Large intestine (tissue), 3 donors: ENCODE measurements around the gene OPRM1. TPM values are rescaled to one million over a fixed set of nuclear protein-coding genes. Genes with fewer than 3 reads are reported as not detected.

Experiments used
- DNase-seq, 2 donors: peaks; one replicate each; pipeline versions ENCODE4 v3.0.0 to v3.0.0-alpha.2; 2013
- H3K27ac ChIP-seq: one replicate; pipeline ENCODE4 v1.5.1; 2013; ENCODE audit warnings: low read length
- H3K27me3 ChIP-seq: 2 replicates; pipeline ENCODE4 v1.6.1; 2013; ENCODE audit warnings: low read length; ENCODE audit not compliant: control insufficient read depth, insufficient read depth
- H3K36me3 ChIP-seq: 2 replicates; pipeline ENCODE4 v1.6.1; 2013; ENCODE audit warnings: low read length; ENCODE audit not compliant: control insufficient read depth, insufficient read depth
- H3K4me1 ChIP-seq: one replicate; pipeline ENCODE4 v1.6.1; 2013; ENCODE audit warnings: low read length; ENCODE audit not compliant: control insufficient read depth, insufficient read depth
- H3K4me3 ChIP-seq: one replicate; pipeline ENCODE4 v1.5.1; 2013; ENCODE audit warnings: low read length
- H3K9me3 ChIP-seq: one replicate; pipeline ENCODE4 v1.6.1; 2013; ENCODE audit warnings: mild to moderate bottlenecking, low read depth, low read length, moderate library complexity; ENCODE audit not compliant: control insufficient read depth
- WGBS: methylation state at CpG from one replicate; pipeline ENCODE4 v1.1.5; 2013; ENCODE audit warnings: low lambda C conversion rate; ENCODE audit not compliant: insufficient coverage; 5-methylcytosine and 5-hydroxymethylcytosine counted together
- polyA plus RNA-seq: library from polyadenylated mRNA; unstranded; fragments of 120-200 nt; gene quantifications from one replicate; pipeline ENCODE4 v1.2.1, GENCODE V29; 2013

OPRM1 gene
- polyA plus RNA-seq, 1 donor: 0.67 TPM

GRCh38 chr6:154030646-154031045 lies 8.4 kb upstream of the OPRM1 start:
- WGBS: 70% methylated on average over 2 of the region's 2 CpGs

GRCh38 chr6:154041001-154041400 lies 2.0 kb downstream of the OPRM1 start:
- H3K4me1 ChIP-seq: no peaks in the 10 kb centered on the region
- DNase-seq: no peak
- WGBS: 100% methylated on average over 1 of the region's 2 CpGs
- peaks cover 12% of the 10 kb centered on the region for H3K27me3 ChIP-seq
- no peak overlapping the region for H3K27ac ChIP-seq
- H3K9me3 ChIP-seq: no peaks in the 10 kb centered on the region
- no peak overlapping the region for H3K4me3 ChIP-seq
- no peaks in the 10 kb centered on the region for H3K36me3 ChIP-seq

More at GRCh38 chr6:154030646-154031045, 8.4 kb upstream of the OPRM1 start:
- no peak for DNase-seq
- Histone ChIP-seq H3K9me3 (no peaks in the 10 kb centered on the region), H3K4me3 (no peak overlapping the region), H3K4me1 (no peaks in the 10 kb centered on the region), H3K36me3 (no peaks in the 10 kb centered on the region), H3K27ac (no peak overlapping the region), H3K27me3 (no peaks in the 10 kb centered on the region)

GRCh38 chr6:154053141-154053540 lies 14.1 kb downstream of the OPRM1 start:
- DNase-seq: no peak
- H3K4me3 ChIP-seq: no peak overlapping the region
- no peaks in the 10 kb centered on the region for H3K27me3 ChIP-seq
- H3K9me3 ChIP-seq: no peaks in the 10 kb centered on the region
- WGBS: no CpG with 5 or more reads among the region's 1 CpG
- no peaks in the 10 kb centered on the region for H3K36me3 ChIP-seq
- no peaks in the 10 kb centered on the region for H3K4me1 ChIP-seq
- no peak overlapping the region for H3K27ac ChIP-seq

- WGBS: no CpG with 5 or more reads among the region's 5 CpGs
- H3K27ac ChIP-seq: no peak overlapping the region
- no peaks in the 10 kb centered on the region for H3K9me3 ChIP-seq
- H3K36me3 ChIP-seq: no peaks in the 10 kb centered on the region
- H3K4me1 ChIP-seq: no peaks in the 10 kb centered on the region
- no peak for DNase-seq
- H3K27me3 ChIP-seq: no peaks in the 10 kb centered on the region
- no peak overlapping the region for H3K4me3 ChIP-seq
Measured at GRCh38 chr6:154056536-154056935, 17.5 kb downstream of the OPRM1 start.

GRCh38 chr6:154057098-154057497 lies 18.1 kb downstream of the OPRM1 start:
- Histone ChIP-seq H3K36me3 (no peaks in the 10 kb centered on the region), H3K27ac (no peak overlapping the region), H3K27me3 (no peaks in the 10 kb centered on the region), H3K4me3 (no peak overlapping the region), H3K9me3 (no peaks in the 10 kb centered on the region), H3K4me1 (no peaks in the 10 kb centered on the region)
- DNase-seq: no peak
- WGBS: no CpG with 5 or more reads among the region's 1 CpG

- Histone ChIP-seq H3K27me3 (no peaks in the 10 kb centered on the region), H3K4me1 (no peaks in the 10 kb centered on the region), H3K36me3 (no peaks in the 10 kb centered on the region), H3K27ac (no peak overlapping the region), H3K9me3 (no peaks in the 10 kb centered on the region), H3K4me3 (no peak overlapping the region)
- no peak for DNase-seq
- no CpG with 5 or more reads among the region's 4 CpGs for WGBS
Measured at GRCh38 chr6:154058963-154059680, 20.1 kb downstream of the OPRM1 start.

- no peaks in the 10 kb centered on the region for H3K27me3 ChIP-seq
Measured at GRCh38 chr6:154060076-154060475, 21.0 kb downstream of the OPRM1 start.

GRCh38 chr6:154070041-154070440 lies 31.0 kb downstream of the OPRM1 start:
- Histone ChIP-seq H3K4me1 (no peaks in the 10 kb centered on the region), H3K27ac (no peak overlapping the region), H3K4me3 (no peak overlapping the region), H3K9me3 (no peaks in the 10 kb centered on the region), H3K36me3 (no peaks in the 10 kb centered on the region), H3K27me3 (no peaks in the 10 kb centered on the region)
- no peak for DNase-seq
- WGBS: no CpG with 5 or more reads among the region's 2 CpGs

More at GRCh38 chr6:154060076-154060475, 21.0 kb downstream of the OPRM1 start:
- Histone ChIP-seq H3K9me3 (no peaks in the 10 kb centered on the region), H3K4me3 (no peak overlapping the region), H3K36me3 (no peaks in the 10 kb centered on the region), H3K27ac (no peak overlapping the region), H3K4me1 (no peaks in the 10 kb centered on the region)
- no peak for DNase-seq
- 60% methylated on average over 1 of the region's 3 CpGs for WGBS

GRCh38 chr6:154070657-154071056 lies 31.6 kb downstream of the OPRM1 start:
- Histone ChIP-seq H3K9me3 (no peaks in the 10 kb centered on the region), H3K4me3 (no peak overlapping the region), H3K27me3 (no peaks in the 10 kb centered on the region), H3K36me3 (no peaks in the 10 kb centered on the region), H3K27ac (no peak overlapping the region), H3K4me1 (no peaks in the 10 kb centered on the region)
- DNase-seq: no peak
- no CpG with 5 or more reads among the region's 1 CpG for WGBS

- Histone ChIP-seq H3K4me3 (no peak overlapping the region), H3K4me1 (no peaks in the 10 kb centered on the region), H3K36me3 (no peaks in the 10 kb centered on the region), H3K27me3 (no peaks in the 10 kb centered on the region), H3K9me3 (no peaks in the 10 kb centered on the region), H3K27ac (no peak overlapping the region)
- no peak for DNase-seq
- WGBS: no CpG with 5 or more reads among the region's 1 CpG
Measured at GRCh38 chr6:154071236-154071635, 32.2 kb downstream of the OPRM1 start.

- no peak overlapping the region for H3K4me3 ChIP-seq
- H3K4me1 ChIP-seq: no peaks in the 10 kb centered on the region
- WGBS: 100% methylated on average over 1 of the region's 1 CpG
- no peaks in the 10 kb centered on the region for H3K9me3 ChIP-seq
- no peak overlapping the region for H3K27ac ChIP-seq
- DNase-seq: no peak
- H3K27me3 ChIP-seq: no peaks in the 10 kb centered on the region
- H3K36me3 ChIP-seq: no peaks in the 10 kb centered on the region
Measured at GRCh38 chr6:154071711-154072110, 32.7 kb downstream of the OPRM1 start.
